Gastrocnemius medialis (tissue), 4 donors: Measurements from ENCODE around the gene PICALM.

ENCODE experiments used
- POLR2A ChIP-seq, 2 donors: fragments of 450-650 bp; IDR thresholded peaks; one replicate each; pipeline ENCODE4 v1.6.1; 2017; ENCODE audit warnings: antibody characterized with exemption in 2 of 2, mild to moderate bottlenecking in 2 of 2, moderate library complexity in 2 of 2
- TF ChIP-seq, protein P1 (sequence below), 5 experiments: fragments of 450-650 bp in 3 of 5; fragments of 200-600 bp in 2 of 5; sonication (generic) in 2 of 5; IDR thresholded peaks in 4 of 5; conservative IDR thresholded peaks in 1 of 5; 1 replicate in 4 of 5; 2 replicates in 1 of 5; pipeline ENCODE4 v1.5.1; 2016 to 2019; ENCODE audit warnings: antibody characterized with exemption in 5 of 5, mild to moderate bottlenecking in 3 of 5, moderate library complexity in 3 of 5

DNA sequence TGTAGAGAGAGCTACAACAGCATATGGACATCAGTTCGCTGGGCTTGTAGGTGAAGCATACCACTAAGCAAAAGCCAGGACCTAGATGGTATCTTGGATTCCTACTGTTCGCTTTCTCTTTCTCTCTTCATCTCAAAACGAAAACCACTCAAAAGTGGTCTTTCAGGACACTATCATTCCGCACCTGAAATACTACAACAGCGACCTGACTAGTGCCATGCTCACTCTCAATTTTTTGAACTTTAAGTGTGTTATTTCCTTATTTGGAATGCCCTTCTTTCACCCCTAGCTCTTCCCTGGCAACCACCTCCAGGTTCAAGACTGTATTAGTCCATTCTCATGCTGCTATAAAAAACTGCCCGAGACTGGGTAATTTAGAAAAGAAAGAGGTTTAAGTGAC is 154.5 kb downstream of the PICALM start:
- TF ChIP-seq, protein P1, sequence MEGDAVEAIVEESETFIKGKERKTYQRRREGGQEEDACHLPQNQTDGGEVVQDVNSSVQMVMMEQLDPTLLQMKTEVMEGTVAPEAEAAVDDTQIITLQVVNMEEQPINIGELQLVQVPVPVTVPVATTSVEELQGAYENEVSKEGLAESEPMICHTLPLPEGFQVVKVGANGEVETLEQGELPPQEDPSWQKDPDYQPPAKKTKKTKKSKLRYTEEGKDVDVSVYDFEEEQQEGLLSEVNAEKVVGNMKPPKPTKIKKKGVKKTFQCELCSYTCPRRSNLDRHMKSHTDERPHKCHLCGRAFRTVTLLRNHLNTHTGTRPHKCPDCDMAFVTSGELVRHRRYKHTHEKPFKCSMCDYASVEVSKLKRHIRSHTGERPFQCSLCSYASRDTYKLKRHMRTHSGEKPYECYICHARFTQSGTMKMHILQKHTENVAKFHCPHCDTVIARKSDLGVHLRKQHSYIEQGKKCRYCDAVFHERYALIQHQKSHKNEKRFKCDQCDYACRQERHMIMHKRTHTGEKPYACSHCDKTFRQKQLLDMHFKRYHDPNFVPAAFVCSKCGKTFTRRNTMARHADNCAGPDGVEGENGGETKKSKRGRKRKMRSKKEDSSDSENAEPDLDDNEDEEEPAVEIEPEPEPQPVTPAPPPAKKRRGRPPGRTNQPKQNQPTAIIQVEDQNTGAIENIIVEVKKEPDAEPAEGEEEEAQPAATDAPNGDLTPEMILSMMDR (IDR thresholded peaks at IDR 0.05 in 4 of 5, conservative IDR thresholded peaks at IDR 0.05 in 1 of 5), result no peak
- no peak for TF ChIP-seq POLR2A (IDR thresholded peaks at IDR 0.05)
